Measurements from ENCODE around the gene KRT6B.

KRT6B gene

GRCh38 chr12:52435659-52435999, 16.3 kb downstream of the KRT6B start:
- no peak for DNase-seq

- DNase-seq, result no peak
Measured at GRCh38 chr12:52434760-52435530, 17.0 kb downstream of the KRT6B start.

GRCh38 chr12:52434081-52434733, 17.7 kb downstream of the KRT6B start, which contains the start of gene KRT75:
TSS of gene KRT75 (minus strand) at chr12:52434371. CDS start at chr12:52434304, 67 bp downstream.
- no peak for DNase-seq

- no peak for DNase-seq
Measured at GRCh38 chr12:52433501-52434080, 18.4 kb downstream of the KRT6B start.

- no peak for DNase-seq
Measured at GRCh38 chr12:52432559-52433207, 19.3 kb downstream of the KRT6B start.

GRCh38 chr12:52428121-52428520, 23.8 kb downstream of the KRT6B start:
- no peak for DNase-seq

- DNase-seq, result no peak
Measured at GRCh38 chr12:52427083-52427482, 24.9 kb downstream of the KRT6B start.

- DNase-seq, result no peak
Measured at GRCh38 chr12:52426034-52426433, 25.9 kb downstream of the KRT6B start.

- DNase-seq, result no peak
Measured at GRCh38 chr12:52425466-52425865, 26.5 kb downstream of the KRT6B start.

GRCh38 chr12:52423661-52424500, 28.1 kb downstream of the KRT6B start:
- no peak for DNase-seq

GRCh38 chr12:52423035-52423434, 28.9 kb downstream of the KRT6B start:
- no peak for DNase-seq

GRCh38 chr12:52419656-52420055, 32.3 kb downstream of the KRT6B start:
- DNase-seq, result no peak

GRCh38 chr12:52418576-52419110, 33.3 kb downstream of the KRT6B start:
- no peak for DNase-seq

GRCh38 chr12:52417740-52418139, 34.2 kb downstream of the KRT6B start:
- no peak for DNase-seq

- no peak for DNase-seq
Measured at GRCh38 chr12:52416795-52417194, 35.2 kb downstream of the KRT6B start.

- no peak for DNase-seq
Measured at GRCh38 chr12:52415870-52416750, 35.8 kb downstream of the KRT6B start.

- DNase-seq, result no peak
Measured at GRCh38 chr12:52414936-52415335, 37.0 kb downstream of the KRT6B start.

- DNase-seq, result no peak
Measured at GRCh38 chr12:52413782-52414345, 38.1 kb downstream of the KRT6B start.

GRCh38 chr12:52413202-52413601, 38.7 kb downstream of the KRT6B start:
- DNase-seq, result no peak

GRCh38 chr12:52411815-52412214, 40.1 kb downstream of the KRT6B start:
- no peak for DNase-seq
